ENCODE data around the gene ZNF592. TPM values are rescaled to one million over a fixed set of nuclear protein-coding genes. Genes with fewer than 3 reads are reported as not detected.

ZNF592 gene, protein sequence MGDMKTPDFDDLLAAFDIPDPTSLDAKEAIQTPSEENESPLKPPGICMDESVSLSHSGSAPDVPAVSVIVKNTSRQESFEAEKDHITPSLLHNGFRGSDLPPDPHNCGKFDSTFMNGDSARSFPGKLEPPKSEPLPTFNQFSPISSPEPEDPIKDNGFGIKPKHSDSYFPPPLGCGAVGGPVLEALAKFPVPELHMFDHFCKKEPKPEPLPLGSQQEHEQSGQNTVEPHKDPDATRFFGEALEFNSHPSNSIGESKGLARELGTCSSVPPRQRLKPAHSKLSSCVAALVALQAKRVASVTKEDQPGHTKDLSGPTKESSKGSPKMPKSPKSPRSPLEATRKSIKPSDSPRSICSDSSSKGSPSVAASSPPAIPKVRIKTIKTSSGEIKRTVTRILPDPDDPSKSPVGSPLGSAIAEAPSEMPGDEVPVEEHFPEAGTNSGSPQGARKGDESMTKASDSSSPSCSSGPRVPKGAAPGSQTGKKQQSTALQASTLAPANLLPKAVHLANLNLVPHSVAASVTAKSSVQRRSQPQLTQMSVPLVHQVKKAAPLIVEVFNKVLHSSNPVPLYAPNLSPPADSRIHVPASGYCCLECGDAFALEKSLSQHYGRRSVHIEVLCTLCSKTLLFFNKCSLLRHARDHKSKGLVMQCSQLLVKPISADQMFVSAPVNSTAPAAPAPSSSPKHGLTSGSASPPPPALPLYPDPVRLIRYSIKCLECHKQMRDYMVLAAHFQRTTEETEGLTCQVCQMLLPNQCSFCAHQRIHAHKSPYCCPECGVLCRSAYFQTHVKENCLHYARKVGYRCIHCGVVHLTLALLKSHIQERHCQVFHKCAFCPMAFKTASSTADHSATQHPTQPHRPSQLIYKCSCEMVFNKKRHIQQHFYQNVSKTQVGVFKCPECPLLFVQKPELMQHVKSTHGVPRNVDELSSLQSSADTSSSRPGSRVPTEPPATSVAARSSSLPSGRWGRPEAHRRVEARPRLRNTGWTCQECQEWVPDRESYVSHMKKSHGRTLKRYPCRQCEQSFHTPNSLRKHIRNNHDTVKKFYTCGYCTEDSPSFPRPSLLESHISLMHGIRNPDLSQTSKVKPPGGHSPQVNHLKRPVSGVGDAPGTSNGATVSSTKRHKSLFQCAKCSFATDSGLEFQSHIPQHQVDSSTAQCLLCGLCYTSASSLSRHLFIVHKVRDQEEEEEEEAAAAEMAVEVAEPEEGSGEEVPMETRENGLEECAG (N-terminal part only)
- total RNA-seq: 19.0 TPM
- long read RNA-seq, full-length matches to known transcripts: 12 of 27 reads
- long read RNA-seq, partial matches to known transcripts: 11 of 27 reads
- long read RNA-seq, other reads (novel, unspliced or antisense): 4 of 27 reads

DNA sequence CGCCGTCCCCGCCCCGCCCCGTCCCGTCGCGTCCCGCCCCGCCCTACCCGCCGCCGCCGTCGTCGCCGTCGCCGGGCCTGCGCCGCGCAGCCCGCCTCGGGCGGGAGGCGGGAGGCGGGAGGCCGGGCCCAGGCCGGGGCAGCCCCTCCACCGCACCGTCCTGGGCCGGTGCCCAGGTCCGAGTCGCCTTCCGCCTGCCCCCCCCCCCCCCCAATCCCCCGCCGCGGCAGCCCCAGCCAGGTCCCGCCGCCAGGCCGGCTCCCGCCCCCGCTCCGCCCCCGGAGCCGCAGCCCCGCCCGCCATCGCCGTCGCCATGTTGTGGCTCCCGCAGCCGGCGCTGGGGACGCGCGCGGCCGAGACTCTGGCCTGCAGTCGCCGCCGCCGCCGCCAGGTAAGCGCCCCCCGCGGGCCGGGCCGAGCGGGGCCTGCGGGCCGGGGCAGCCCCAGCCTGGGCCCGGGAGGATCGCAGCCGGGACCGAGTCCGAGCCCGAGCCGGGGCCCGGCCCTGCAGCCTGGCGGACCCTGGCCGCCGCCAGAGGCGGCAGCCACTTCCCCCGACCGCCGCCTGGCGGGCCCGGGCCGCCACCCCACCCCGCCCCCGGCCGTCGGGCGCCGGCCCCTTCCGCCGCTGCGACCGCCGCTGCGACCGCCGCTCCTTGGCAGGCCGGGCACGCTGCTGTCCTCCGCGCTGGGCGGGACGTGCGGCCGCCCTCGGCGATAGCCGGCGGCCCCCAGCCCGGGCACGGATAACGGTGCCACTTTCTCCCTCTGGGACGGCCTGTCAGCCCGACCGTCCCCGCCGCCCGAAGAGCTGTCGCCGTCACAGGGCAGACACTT is at the start of gene ZNF592:
TSS of gene ZNF592 (plus strand) at position 319 of the 837 bp plus-strand sequence. CDS start 34,084 bp downstream, outside the sequence.
- DNase-seq: peak; percentile 89
- no peaks in the 10 kb centered on the region for H3K9me3 ChIP-seq (replicated peaks)
- peak within 1 kb of the TSS; percentile 100 for H3K27ac ChIP-seq (replicated peaks)
- TF ChIP-seq, protein P1, sequence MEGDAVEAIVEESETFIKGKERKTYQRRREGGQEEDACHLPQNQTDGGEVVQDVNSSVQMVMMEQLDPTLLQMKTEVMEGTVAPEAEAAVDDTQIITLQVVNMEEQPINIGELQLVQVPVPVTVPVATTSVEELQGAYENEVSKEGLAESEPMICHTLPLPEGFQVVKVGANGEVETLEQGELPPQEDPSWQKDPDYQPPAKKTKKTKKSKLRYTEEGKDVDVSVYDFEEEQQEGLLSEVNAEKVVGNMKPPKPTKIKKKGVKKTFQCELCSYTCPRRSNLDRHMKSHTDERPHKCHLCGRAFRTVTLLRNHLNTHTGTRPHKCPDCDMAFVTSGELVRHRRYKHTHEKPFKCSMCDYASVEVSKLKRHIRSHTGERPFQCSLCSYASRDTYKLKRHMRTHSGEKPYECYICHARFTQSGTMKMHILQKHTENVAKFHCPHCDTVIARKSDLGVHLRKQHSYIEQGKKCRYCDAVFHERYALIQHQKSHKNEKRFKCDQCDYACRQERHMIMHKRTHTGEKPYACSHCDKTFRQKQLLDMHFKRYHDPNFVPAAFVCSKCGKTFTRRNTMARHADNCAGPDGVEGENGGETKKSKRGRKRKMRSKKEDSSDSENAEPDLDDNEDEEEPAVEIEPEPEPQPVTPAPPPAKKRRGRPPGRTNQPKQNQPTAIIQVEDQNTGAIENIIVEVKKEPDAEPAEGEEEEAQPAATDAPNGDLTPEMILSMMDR (IDR thresholded peaks at IDR 0.05; ENCODE audit: borderline replicate concordance): peak; percentile 49
- peak within 1 kb of the TSS; percentile 95 for H3K4me3 ChIP-seq
- H3K4me1 ChIP-seq: peaks cover 79% of the 10 kb centered on the region
- no peaks in the 10 kb centered on the region for H3K27me3 ChIP-seq (ENCODE audit: low read depth)
- no peaks in the 10 kb centered on the region for H3K36me3 ChIP-seq
- intact Hi-C loops (cut with micrococcal nuclease): no loop called here

DNA sequence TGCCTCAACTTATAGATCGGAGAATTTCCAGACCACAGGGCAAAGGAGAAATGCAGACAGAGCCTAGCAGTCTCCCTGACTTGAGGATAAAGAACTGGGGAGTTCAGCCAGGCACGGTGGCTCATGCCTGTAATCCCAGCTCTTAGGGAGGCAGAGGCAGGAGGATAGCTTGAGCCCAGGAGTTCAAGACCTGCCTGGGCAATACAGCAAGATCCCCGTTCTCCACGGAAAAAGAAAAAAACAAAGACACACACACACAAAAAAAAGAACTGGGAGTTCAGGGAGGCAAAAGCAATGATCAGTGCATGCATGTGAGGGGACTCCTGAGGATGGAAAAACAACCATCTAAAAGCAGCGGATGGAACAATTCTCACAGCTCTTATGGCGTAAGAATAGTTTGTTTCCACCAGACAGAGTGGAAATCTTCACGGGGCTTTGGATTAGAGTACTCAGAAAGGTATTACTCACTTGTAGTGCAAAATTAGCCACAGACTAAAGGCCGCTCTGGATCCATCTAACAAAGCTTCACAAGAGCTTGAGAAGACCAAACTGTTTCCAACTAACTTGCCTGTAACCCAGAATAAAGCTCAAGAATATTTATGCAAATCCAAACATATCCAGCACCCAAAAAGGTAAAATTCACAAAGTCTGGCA is 48.7 kb upstream of the ZNF592 start:
- DNase-seq: no peak
- Histone ChIP-seq H3K9me3 (replicated peaks) (no peaks in the 10 kb centered on the region), H3K4me1 (peaks cover 57% of the 10 kb centered on the region), H3K27ac (replicated peaks) (no peak overlapping the region), H3K4me3 (no peak overlapping the region), H3K27me3 (ENCODE audit: low read depth) (no peaks in the 10 kb centered on the region), H3K36me3 (no peaks in the 10 kb centered on the region)
- TF ChIP-seq, protein P1 (IDR thresholded peaks at IDR 0.05; ENCODE audit: borderline replicate concordance): no peak
- intact Hi-C loops (cut with micrococcal nuclease): no loop called here

DNA sequence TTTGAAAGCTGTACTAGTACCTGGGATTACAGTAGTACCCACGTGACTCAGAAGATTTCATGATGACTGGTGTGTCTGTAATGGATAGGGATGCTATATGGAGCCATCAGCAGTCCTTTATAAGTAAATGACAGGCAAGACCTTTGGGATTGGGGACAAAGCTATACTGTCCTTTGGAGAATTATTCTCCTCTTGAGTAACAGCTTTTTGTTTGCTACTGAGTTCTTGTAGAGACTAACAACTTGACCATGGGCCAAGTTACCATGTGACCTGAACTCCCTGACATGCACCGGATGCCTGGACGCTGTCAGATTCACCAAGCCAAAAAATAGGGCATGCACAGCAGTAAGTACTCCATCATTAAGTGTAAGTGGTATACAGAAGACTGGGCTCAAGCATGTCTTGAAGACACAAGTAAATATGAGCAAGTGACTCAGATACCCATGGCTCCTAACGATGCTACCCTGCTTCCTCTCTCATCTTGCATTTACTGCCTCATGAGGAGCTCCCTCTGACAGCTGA is 45.4 kb upstream of the ZNF592 start:
- peak; percentile 34 for DNase-seq
- no peak overlapping the region for H3K4me3 ChIP-seq
- intact Hi-C loops (cut with micrococcal nuclease): no loop called here
- H3K4me1 ChIP-seq: peaks cover 59% of the 10 kb centered on the region
- no peaks in the 10 kb centered on the region for H3K27me3 ChIP-seq (ENCODE audit: low read depth)
- H3K36me3 ChIP-seq: no peaks in the 10 kb centered on the region
- TF ChIP-seq, protein P1 (IDR thresholded peaks at IDR 0.05; ENCODE audit: borderline replicate concordance): no peak
- H3K9me3 ChIP-seq (replicated peaks): no peaks in the 10 kb centered on the region
- peak overlapping the region; percentile 71 for H3K27ac ChIP-seq (replicated peaks)

DNA sequence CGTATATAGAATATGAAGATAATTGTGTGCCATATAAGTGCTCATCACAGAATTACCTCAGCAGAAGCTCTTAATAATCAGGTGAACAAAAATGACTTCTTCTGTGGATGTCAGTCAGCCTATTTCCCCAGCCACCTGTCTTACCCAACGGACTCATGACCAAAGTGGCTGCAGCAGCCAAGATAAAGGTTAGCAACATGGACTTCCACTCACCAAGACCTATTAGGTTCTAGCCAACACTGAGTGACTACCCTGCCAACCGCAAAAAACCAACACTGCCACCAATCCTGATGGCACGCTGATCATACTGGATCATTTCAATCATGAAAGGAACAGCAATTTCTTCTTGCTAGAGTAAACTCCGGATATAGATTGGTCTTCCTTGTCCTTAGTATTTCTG is 44.6 kb upstream of the ZNF592 start:
- no peaks in the 10 kb centered on the region for H3K27me3 ChIP-seq (ENCODE audit: low read depth)
- peaks cover 55% of the 10 kb centered on the region for H3K4me1 ChIP-seq
- DNase-seq: no peak
- H3K9me3 ChIP-seq (replicated peaks): no peaks in the 10 kb centered on the region
- H3K36me3 ChIP-seq: no peaks in the 10 kb centered on the region
- intact Hi-C loops (cut with micrococcal nuclease): no loop called here
- H3K27ac ChIP-seq (replicated peaks): peak overlapping the region; percentile 71
- no peak overlapping the region for H3K4me3 ChIP-seq
- TF ChIP-seq, protein P1 (IDR thresholded peaks at IDR 0.05; ENCODE audit: borderline replicate concordance): no peak

Data from left ventricle myocardium inferior (tissue), 1 donor.